Neural progenitor cell (in vitro differentiated cells): Measurements from ENCODE around the gene SIM2. TPM values are rescaled to one million over a fixed set of nuclear protein-coding genes. Genes with fewer than 3 reads are reported as not detected.

Source experiments
- DNase-seq: peaks from one replicate; pipeline ENCODE4 v3.0.0-alpha.2; 2016; ENCODE audit warnings: low spot score
- H2AFZ ChIP-seq: fragments of 200-600 bp; sonication (generic); replicated peaks from 2 replicates; pipeline ENCODE4 v1.6.1; 2016; ENCODE audit warnings: antibody characterized with exemption
- H3F3A ChIP-seq: fragments of 200-600 bp; sonication (generic); 2 replicates; pipeline ENCODE4 v1.6.1; 2016; ENCODE audit warnings: antibody characterized with exemption, low read depth
- H3K27ac ChIP-seq: fragments of 200-600 bp; sonication (generic); 2 replicates; pipeline ENCODE4 v1.5.1; 2016; ENCODE audit warnings: mild to moderate bottlenecking
- H3K27me3 ChIP-seq: fragments of 200-600 bp; sonication (generic); 2 replicates; pipeline ENCODE4 v1.6.1; 2016; ENCODE audit warnings: mild to moderate bottlenecking, moderate library complexity
- H3K36me3 ChIP-seq: fragments of 200-600 bp; sonication (generic); 2 replicates; pipeline ENCODE4 v1.5.1; 2016
- H3K4me1 ChIP-seq: fragments of 200-600 bp; sonication (generic); 2 replicates; pipeline ENCODE4 v1.6.1; 2016; ENCODE audit warnings: mixed run types
- H3K4me2 ChIP-seq: fragments of 200-600 bp; sonication (generic); 2 replicates; pipeline ENCODE4 v1.6.1; 2016
- H3K4me3 ChIP-seq: fragments of 200-600 bp; sonication (generic); 2 replicates; pipeline ENCODE4 v1.5.1; 2016
- H3K79me2 ChIP-seq: fragments of 200-600 bp; sonication (generic); 2 replicates; pipeline ENCODE4 v1.6.1; 2016; ENCODE audit warnings: low read depth
- H3K9ac ChIP-seq: fragments of 200-600 bp; sonication (generic); 2 replicates; pipeline ENCODE4 v1.6.1; 2016
- H3K9me3 ChIP-seq: fragments of 200-600 bp; sonication (generic); 2 replicates; pipeline ENCODE4 v1.5.1; 2016; ENCODE audit warnings: low read depth
- H4K20me1 ChIP-seq: fragments of 200-600 bp; sonication (generic); 2 replicates; pipeline ENCODE4 v1.6.1; 2016; ENCODE audit warnings: low read depth
- H3K27ac Mint-ChIP-seq: 3 replicates; pipeline ENCODE4 v1.8.0; 2021; ENCODE audit warnings: mixed read lengths
- H3K27me3 Mint-ChIP-seq: 2 replicates; pipeline ENCODE4 v1.8.0; 2022; ENCODE audit warnings: low read depth, mild to moderate bottlenecking, inconsistent platforms, moderate library complexity, mixed read lengths; ENCODE audit not compliant: insufficient read depth
- H3K36me3 Mint-ChIP-seq: 3 replicates; pipeline ENCODE4 v1.8.0; 2021; ENCODE audit warnings: mixed read lengths
- H3K4me1 Mint-ChIP-seq: 3 replicates; pipeline ENCODE4 v1.8.0; 2021; ENCODE audit warnings: mixed read lengths
- H3K4me3 Mint-ChIP-seq: 3 replicates; pipeline ENCODE4 v1.8.0; 2021; ENCODE audit warnings: mild to moderate bottlenecking, moderate library complexity, mixed read lengths
- H3K9me3 Mint-ChIP-seq: 3 replicates; pipeline ENCODE4 v1.8.0; 2020; ENCODE audit warnings: mixed read lengths
- EZH2 ChIP-seq: fragments of 200-600 bp; sonication (generic); IDR thresholded peaks from 2 replicates; pipeline ENCODE4 v1.6.1; 2017; ENCODE audit warnings: antibody characterized with exemption, mild to moderate bottlenecking, moderate library complexity
- EZH2phosphoT487 ChIP-seq: fragments of 200-600 bp; sonication (generic); IDR thresholded peaks from 2 replicates; pipeline ENCODE4 v1.6.1; 2017; ENCODE audit warnings: antibody characterized with exemption
- total RNA-seq: library from RNA; depleted of rRNA; stranded (reverse); fragments of >200 nt; gene quantifications from 2 replicates; pipeline ENCODE4 v1.2.3, GENCODE V29; 2015; ENCODE audit warnings: low replicate concordance
- TF ChIP-seq, protein P1 (sequence below): fragments of 200-600 bp; sonication (generic); IDR thresholded peaks from 2 replicates; pipeline ENCODE4 v1.5.1; 2017; ENCODE audit warnings: antibody characterized with exemption, mild to moderate bottlenecking

SIM2 gene
- total RNA-seq, 1 donor from 2014 or later = not detected

DNA sequence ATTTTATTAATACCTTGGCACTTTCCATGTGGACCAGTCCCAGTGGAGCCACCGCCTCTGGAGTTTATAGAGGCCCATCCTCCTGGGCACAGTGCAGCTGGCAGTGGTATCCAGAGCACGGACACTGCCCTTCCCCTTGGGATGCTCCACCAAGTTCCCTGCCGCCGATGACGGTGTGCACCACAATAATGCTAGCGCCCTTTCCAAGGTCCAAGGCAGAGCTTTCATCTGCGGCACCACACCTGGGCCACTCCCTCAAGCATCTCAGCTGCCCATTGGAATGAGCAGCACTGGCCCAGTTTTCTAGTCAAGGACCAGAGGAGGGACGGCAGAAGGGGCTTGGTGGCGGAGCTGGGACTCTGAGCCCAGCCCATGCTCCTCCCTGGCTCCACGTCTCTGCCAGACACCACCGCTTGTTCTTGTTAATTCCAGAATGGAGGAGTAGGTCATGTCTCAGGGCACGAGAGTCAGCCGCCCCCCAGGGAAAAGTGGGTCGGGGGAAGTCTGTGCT, 24.5 kb downstream of the SIM2 start:
- no peak overlapping the region for H3K4me3 ChIP-seq
- H3K4me2 ChIP-seq = no peak overlapping the region
- no peaks in the 10 kb centered on the region for H4K20me1 ChIP-seq
- TF ChIP-seq EZH2 (no peak), EZH2phosphoT487 (no peak)
- TF ChIP-seq, protein P1, sequence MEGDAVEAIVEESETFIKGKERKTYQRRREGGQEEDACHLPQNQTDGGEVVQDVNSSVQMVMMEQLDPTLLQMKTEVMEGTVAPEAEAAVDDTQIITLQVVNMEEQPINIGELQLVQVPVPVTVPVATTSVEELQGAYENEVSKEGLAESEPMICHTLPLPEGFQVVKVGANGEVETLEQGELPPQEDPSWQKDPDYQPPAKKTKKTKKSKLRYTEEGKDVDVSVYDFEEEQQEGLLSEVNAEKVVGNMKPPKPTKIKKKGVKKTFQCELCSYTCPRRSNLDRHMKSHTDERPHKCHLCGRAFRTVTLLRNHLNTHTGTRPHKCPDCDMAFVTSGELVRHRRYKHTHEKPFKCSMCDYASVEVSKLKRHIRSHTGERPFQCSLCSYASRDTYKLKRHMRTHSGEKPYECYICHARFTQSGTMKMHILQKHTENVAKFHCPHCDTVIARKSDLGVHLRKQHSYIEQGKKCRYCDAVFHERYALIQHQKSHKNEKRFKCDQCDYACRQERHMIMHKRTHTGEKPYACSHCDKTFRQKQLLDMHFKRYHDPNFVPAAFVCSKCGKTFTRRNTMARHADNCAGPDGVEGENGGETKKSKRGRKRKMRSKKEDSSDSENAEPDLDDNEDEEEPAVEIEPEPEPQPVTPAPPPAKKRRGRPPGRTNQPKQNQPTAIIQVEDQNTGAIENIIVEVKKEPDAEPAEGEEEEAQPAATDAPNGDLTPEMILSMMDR = no peak
- no peak overlapping the region for H3K9ac ChIP-seq
- no peak for DNase-seq
- no peak overlapping the region for H2AFZ ChIP-seq
- Mint-ChIP-seq H3K4me1 (peaks cover 6% of the 10 kb centered on the region), H3K4me3 (no peak overlapping the region), H3K9me3 (no peaks in the 10 kb centered on the region), H3K27ac (no peak overlapping the region), H3K27me3 (peaks cover 17% of the 10 kb centered on the region), H3K36me3 (no peaks in the 10 kb centered on the region)
- no peaks in the 10 kb centered on the region for H3F3A ChIP-seq
- H3K9me3 ChIP-seq = no peaks in the 10 kb centered on the region
- H3K4me1 ChIP-seq = peaks cover 4% of the 10 kb centered on the region
- no peak overlapping the region for H3K27ac ChIP-seq
- no peaks in the 10 kb centered on the region for H3K79me2 ChIP-seq
- peaks cover 4% of the 10 kb centered on the region for H3K27me3 ChIP-seq
- no peaks in the 10 kb centered on the region for H3K36me3 ChIP-seq

DNA sequence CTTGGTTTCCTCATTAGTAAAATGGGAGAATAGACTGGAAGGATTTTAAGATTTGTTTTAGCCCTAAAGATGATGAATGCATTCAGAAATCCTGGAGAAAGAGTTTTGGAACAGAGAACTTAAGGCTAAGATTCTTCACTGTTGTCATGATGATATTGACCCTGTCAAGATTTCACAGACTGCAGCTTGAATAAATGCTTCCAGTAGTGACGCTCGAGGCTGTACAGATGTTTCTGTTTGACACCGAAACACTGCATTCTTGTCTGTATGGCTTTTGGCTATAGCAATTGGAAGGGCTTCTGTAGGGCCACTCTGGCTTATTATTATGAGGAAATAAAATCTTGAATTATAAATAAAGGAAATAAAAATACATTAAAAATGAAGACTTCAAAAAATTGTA, 25.7 kb downstream of the SIM2 start:
- Mint-ChIP-seq H3K9me3 (no peaks in the 10 kb centered on the region), H3K36me3 (no peaks in the 10 kb centered on the region), H3K4me3 (no peak overlapping the region), H3K4me1 (peaks cover 5% of the 10 kb centered on the region), H3K27ac (no peak overlapping the region), H3K27me3 (peaks cover 11% of the 10 kb centered on the region)
- Histone ChIP-seq H3K27ac (no peak overlapping the region), H3K4me1 (peaks cover 4% of the 10 kb centered on the region), H3K79me2 (no peaks in the 10 kb centered on the region), H3F3A (no peaks in the 10 kb centered on the region), H3K9ac (no peak overlapping the region), H4K20me1 (no peaks in the 10 kb centered on the region), H3K9me3 (no peaks in the 10 kb centered on the region), H3K4me3 (no peak overlapping the region), H3K36me3 (no peaks in the 10 kb centered on the region), H2AFZ (no peak overlapping the region), H3K27me3 (no peaks in the 10 kb centered on the region), H3K4me2 (no peak overlapping the region)
- TF ChIP-seq, protein P1 = no peak
- no peak for DNase-seq

DNA sequence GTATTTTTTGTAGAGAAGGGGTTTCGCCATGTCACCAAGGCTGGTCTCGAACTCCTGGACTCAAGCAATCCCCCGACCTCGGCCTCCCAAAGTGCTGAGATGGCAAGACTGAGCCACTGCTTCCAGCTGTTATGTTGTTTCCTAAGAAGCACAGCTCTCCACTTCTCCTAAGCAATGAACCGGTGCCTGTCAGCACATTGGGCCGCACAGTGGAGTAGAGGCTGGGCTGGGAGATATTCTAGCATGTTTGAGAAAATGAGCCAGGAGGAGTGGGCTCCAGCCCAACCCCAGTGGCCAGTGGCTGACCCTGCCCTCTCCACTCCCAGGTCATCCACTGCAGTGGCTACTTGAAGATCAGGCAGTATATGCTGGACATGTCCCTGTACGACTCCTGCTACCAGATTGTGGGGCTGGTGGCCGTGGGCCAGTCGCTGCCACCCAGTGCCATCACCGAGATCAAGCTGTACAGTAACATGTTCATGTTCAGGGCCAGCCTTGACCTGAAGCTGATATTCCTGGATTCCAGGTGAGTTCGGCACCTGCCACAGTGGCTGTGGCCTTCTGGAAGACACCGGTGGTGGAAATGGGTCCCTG, 27.0 kb downstream of the SIM2 start:
- peaks cover 4% of the 10 kb centered on the region for H3K27me3 Mint-ChIP-seq
- no peaks in the 10 kb centered on the region for H3F3A ChIP-seq
- H3K27ac Mint-ChIP-seq = no peak overlapping the region

More for the DNA sequence above, 27.0 kb downstream of the SIM2 start:
- H3K4me1 Mint-ChIP-seq = peaks cover 9% of the 10 kb centered on the region
- H3K4me1 ChIP-seq = peaks cover 4% of the 10 kb centered on the region
- H3K9me3 ChIP-seq = no peaks in the 10 kb centered on the region
- no peaks in the 10 kb centered on the region for H4K20me1 ChIP-seq
- no peaks in the 10 kb centered on the region for H3K79me2 ChIP-seq
- no peak overlapping the region for H3K27ac ChIP-seq
- no peak for DNase-seq
- H3K36me3 ChIP-seq = no peaks in the 10 kb centered on the region
- H3K4me3 ChIP-seq = no peak overlapping the region
- no peak overlapping the region for H3K4me3 Mint-ChIP-seq
- no peaks in the 10 kb centered on the region for H3K27me3 ChIP-seq
- H3K36me3 Mint-ChIP-seq = peaks cover 1% of the 10 kb centered on the region
- TF ChIP-seq, protein P1 = no peak
- no peak for TF ChIP-seq EZH2
- H3K4me2 ChIP-seq = no peak overlapping the region
- no peak overlapping the region for H2AFZ ChIP-seq
- no peaks in the 10 kb centered on the region for H3K9me3 Mint-ChIP-seq
- no peak overlapping the region for H3K9ac ChIP-seq
